Measurements from ENCODE around the gene C11orf91.

DNA sequence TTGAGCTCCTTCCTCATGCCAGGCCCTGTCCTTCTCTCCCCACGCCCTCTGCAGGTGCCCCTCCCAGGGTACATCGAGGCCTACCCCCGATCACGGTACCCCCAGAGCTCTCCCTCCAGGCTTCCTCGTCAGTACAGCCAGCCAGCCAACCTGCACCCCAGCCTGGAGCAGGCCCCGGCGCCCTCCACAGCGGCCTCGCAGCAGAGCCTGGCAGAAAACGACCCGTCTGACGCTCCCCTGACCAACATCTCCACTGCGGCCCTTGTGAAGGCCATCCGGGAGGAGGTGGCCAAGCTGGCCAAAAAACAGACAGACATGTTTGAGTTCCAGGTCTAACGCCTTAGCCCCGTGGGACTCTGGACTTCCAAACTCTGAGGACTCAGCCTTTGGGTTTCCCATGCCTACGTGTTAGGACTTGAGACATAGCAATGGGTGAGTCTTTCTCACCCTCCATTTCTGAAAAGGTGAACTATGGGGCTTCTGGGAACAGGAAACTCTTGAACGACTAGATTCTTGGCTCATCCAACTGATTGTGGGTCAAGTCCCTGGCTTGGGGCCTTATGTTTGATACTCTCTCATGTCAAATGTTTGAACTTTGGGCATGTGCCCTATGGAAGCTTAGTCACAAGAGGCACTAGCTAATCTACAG, 32.7 kb downstream of the C11orf91 start:
- TF ChIP-seq ARNT (IDR thresholded peaks at IDR 0.05) (no peak), FOXM1 (IDR thresholded peaks at IDR 0.05; ENCODE audit: borderline replicate concordance) (no peak)
